Astrocyte (in vitro differentiated cells and primary cell): ENCODE data around the gene CELF2.

Experiments
- CTCF ChIP-seq: IDR thresholded peaks from 2 replicates; pipeline ENCODE4 v1.5.1; 2011; ENCODE audit warnings: low read depth, mild to moderate bottlenecking, inconsistent platforms, low read length, moderate library complexity; ENCODE audit not compliant: insufficient read depth
- EZH2 ChIP-seq: IDR thresholded peaks from 2 replicates; pipeline ENCODE4 v1.6.1; 2012; ENCODE audit warnings: mild to moderate bottlenecking, low read length, inconsistent platforms; ENCODE audit not compliant: insufficient read depth

- TF ChIP-seq EZH2, result no peak
- TF ChIP-seq CTCF, result no peak
Measured at GRCh38 chr10:10989669-10990068, 28.0 kb upstream of the CELF2 start.
